ENCODE measurements around the gene MYLK.

MYLK gene

GRCh38 chr3:123871946-123872345 lies 12.2 kb downstream of the MYLK start:
- DNase-seq: no peak

GRCh38 chr3:123870033-123870432 lies 14.1 kb downstream of the MYLK start:
- no peak for DNase-seq

- no peak for DNase-seq
Observed at GRCh38 chr3:123869165-123869564, 15.0 kb downstream of the MYLK start.

GRCh38 chr3:123864706-123865105 lies 19.4 kb downstream of the MYLK start:
- DNase-seq: no peak

DNA sequence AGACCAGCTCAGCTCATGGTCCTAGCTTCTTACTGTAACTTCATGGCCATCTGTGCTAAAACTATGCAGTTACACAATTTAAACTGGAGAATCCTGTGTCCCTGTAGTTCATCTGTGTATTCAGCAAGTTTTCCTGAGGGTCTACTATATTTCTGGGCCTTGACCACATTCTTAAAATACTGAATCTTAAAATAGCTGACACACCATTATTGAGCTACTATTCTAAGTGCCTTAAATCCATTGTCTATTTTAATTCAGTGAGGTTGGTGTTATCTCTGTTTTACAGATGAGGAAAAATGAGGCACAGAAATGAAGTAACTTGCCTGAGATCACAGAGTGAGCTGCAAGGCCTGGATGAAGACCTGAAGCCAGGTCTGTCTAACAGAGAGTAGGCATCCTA lies 22.0 kb downstream of the MYLK start:
- no peak for DNase-seq

DNA sequence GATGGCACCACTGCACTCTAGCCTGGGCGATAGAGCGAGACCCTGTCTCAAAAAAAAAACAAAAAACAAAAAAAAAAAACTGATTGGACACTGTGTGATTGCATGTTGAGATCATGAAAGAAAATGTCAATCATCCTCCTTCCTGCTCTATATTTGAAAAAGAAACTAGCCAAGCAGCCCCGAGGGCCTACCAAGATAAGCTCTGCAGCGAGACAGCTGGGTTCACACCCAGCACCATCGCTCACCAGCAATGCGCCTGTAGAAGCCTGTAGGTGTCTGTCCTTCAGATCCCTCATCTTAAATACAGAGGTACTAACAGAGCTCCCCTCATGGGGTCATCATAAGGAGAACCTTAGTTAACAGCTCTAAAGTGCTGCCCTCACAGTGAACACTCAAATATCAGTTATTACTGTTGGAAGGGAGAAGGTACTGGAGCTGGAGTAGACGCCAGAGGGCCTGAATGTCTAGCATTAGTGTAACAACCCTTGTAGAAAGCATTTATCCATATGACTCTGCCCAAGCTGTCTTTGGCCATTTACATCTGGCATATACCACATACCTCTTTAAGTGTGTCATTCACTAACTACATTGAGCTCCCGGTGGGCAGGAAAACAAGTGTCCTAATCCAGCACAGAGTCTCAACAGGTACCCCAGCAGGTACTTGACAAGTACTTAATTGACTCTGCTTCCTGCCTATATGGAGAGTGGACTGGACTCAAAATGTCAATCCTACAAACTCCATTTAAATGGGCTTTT lies 22.9 kb downstream of the MYLK start:
- DNase-seq: no peak

GRCh38 chr3:123859177-123859576 lies 25.0 kb downstream of the MYLK start:
- DNase-seq: no peak

GRCh38 chr3:123854905-123855304 lies 29.2 kb downstream of the MYLK start:
- peak; percentile 3 for DNase-seq

GRCh38 chr3:123853686-123854372 lies 30.3 kb downstream of the MYLK start:
- no peak for DNase-seq

DNA sequence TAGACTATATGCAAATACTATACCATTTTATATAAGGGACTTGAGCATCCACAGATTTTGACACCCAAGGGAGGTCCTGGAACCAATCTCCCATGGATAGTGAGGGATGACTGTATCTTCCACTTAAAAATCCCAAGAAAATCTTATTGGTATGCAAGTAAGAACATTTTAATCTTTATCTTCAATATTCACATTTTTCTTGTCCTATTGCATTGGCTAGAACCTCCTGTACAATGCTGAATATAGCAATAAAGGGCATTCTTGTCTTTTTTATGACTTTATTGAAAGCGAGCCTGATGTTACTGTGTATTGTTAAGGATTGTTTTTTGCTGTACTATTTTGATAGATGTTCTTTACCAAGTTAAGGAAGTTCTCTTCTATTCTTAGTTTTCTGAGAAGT lies 36.9 kb downstream of the MYLK start:
- no peak for DNase-seq

DNA sequence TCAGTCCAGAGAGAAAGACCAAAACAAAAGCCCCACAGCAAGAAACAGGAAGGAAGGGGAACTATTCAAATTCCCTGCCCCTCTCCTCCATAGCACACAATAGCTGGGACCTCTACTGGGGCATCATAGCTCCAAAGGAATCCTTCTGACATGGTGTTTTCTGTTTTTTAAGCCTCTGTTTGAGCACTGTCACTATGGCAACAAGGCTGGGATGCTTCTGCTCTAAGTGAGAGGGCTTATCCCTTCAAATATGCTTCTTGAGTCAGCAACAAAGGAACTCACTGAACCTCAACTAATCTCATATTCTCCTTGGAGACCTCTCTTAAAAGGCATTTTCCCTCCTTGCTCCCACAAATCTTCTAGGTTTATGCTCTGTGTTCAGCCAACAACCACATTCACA lies 40.5 kb downstream of the MYLK start:
- no peak for DNase-seq

GRCh38 chr3:123842711-123843110 lies 41.4 kb downstream of the MYLK start:
- no peak for DNase-seq

- no peak for DNase-seq
Observed at GRCh38 chr3:123841476-123842238, 42.5 kb downstream of the MYLK start.

DNA sequence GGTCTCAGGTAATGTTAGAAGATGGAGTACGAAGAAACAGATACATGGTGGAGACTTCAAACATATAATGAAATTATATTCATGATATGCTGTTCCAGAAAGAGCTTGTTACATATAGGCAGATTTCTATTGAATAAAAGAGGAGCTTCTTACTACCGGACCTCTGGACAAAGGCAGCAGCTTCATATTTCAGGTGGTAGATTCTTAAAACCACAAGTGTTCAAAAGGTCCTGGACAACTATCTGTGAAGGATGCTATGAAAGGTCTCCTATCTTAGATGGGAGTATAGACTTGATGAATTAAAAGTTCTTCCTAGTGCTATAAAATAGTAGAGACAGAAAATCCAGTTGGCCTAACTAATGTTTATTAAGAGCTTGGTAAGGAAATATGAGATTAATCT lies 43.2 kb downstream of the MYLK start:
- no peak for DNase-seq

GRCh38 chr3:123837858-123838257 lies 46.3 kb downstream of the MYLK start:
- no peak for DNase-seq

DNA sequence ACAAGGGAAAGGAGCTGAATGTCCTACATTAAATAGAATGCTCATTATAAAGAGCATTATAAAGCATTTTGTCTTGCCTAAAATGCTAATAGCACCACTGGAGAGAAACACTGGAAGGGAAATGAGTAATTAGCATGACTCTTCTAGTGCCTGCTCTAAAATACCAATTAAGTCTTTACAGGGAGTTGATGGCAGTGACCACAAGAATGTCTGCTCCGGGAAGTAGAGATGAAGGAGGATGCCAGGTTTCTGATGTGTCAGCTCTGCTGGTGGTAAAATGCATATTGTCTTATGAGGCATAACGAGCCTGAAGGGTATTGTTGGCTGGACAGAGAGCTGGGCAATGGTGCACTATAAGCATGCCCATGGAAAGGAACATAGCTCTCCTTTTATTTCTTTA lies 49.5 kb downstream of the MYLK start:
- DNase-seq: no peak

GRCh38 chr3:123833398-123833785 lies 50.7 kb downstream of the MYLK start:
- DNase-seq: no peak

DNA sequence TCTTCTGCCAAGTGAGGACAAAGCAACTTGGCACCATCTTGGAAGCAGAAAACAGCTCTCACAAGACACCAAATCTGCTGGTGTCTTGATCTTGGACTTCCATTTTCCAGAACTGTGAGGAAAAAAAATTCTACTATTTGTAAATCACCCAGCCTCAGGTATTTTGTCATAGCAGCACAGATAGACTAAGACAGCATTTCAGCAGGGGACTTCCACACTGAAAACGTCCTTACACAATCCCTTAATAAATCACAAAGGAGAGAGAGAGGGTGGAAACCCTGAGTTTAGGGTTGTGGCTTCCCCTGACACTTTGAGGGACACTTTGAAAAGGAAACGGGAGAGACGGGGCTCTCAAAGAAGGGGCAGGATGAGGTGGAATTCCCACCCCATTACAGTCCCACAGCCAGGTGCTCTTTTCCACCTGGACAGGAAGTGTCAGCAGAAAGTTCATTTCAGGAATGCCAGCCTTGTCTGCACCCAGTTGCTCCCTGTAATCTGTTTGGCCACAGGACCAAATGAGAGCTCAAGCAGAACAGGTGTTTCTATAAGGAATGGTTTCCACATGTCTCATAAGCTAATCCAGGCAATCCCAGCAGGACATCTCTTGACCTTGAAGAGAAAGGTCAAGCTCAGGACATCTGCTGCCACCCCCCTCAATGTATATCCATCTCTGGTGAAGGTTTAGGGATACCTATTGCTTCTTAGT lies 51.3 kb downstream of the MYLK start:
- peak; percentile 5 for DNase-seq

GRCh38 chr3:123831420-123831819 lies 52.7 kb downstream of the MYLK start:
- DNase-seq: no peak

DNA sequence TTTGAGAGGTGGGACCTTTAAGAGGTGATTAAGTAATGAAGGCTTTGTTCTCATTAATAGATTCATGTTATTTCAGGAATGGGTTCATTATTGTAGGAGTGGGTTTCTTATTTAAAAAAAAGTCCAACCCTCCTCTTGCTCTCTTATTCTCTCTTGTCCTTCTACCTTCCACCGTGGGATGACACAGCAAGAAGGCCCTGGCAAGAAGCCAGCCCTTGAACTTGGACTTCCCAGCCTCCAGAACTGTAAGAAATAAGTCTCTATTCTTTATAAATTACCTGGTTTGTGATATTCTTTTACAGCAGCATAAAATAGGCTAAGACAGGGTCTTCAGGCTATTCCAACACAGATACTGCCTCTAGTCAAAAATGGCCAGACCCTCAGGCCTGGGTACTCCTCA lies 62.2 kb downstream of the MYLK start:
- DNase-seq: no peak

DNA sequence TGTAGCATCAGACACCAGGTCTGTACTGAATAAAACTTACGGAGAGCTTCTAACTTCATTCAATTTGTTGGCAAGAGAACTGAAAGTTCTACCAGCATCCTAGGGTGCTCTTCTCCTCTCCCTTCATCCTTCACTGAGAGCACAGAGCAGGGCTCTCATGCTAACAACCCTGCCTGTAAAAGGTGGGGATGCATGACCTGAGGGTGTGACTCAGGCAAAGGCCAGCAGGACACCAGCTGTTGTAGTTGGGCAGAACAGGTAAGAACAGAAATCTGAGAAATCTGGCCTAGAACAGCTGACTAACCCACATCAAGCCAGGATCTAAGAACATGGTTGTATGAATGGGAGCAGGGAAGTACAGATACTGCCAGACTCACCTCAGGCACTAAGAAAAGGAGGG lies 64.2 kb downstream of the MYLK start:
- DNase-seq: no peak

GRCh38 chr3:123818921-123819429 lies 65.2 kb downstream of the MYLK start:
- DNase-seq: no peak

GRCh38 chr3:123818324-123818920 lies 65.7 kb downstream of the MYLK start:
- DNase-seq: no peak

All from suppressor macrophage treated with lipopolysaccharide for 4 hours (primary cell).